HG03064 (cell line): ENCODE results near the gene AHNAK2.

Experiments
- ATAC-seq: cut with Tn5 transposase; IDR thresholded peaks from one replicate; pipeline ENCODE4 v1.9.1; 2021; ENCODE audit warnings: low read depth; ENCODE audit not compliant: unreplicated experiment

AHNAK2 gene

GRCh38 chr14:104974665-104975390 lies 3.3 kb downstream of the AHNAK2 start:
- no peak for ATAC-seq

GRCh38 chr14:104974146-104974541 lies 4.0 kb downstream of the AHNAK2 start:
- ATAC-seq, result no peak

GRCh38 chr14:104973385-104974145 lies 4.6 kb downstream of the AHNAK2 start:
- ATAC-seq, result no peak

- no peak for ATAC-seq
Measured at GRCh38 chr14:104973135-104973384, 5.1 kb downstream of the AHNAK2 start.

GRCh38 chr14:104972301-104973134 lies 5.7 kb downstream of the AHNAK2 start:
- no peak for ATAC-seq

- no peak for ATAC-seq
Measured at GRCh38 chr14:104971447-104972240, 6.5 kb downstream of the AHNAK2 start.

- no peak for ATAC-seq
Measured at GRCh38 chr14:104970231-104971068, 7.7 kb downstream of the AHNAK2 start.

- no peak for ATAC-seq
Measured at GRCh38 chr14:104969741-104970230, 8.4 kb downstream of the AHNAK2 start.

GRCh38 chr14:104968541-104969401 lies 9.4 kb downstream of the AHNAK2 start:
- no peak for ATAC-seq

- no peak for ATAC-seq
Measured at GRCh38 chr14:104968153-104968527, 10.0 kb downstream of the AHNAK2 start.

- ATAC-seq, result no peak
Measured at GRCh38 chr14:104967386-104968152, 10.6 kb downstream of the AHNAK2 start.

- ATAC-seq, result no peak
Measured at GRCh38 chr14:104966981-104967385, 11.2 kb downstream of the AHNAK2 start.

GRCh38 chr14:104966261-104966865 lies 11.8 kb downstream of the AHNAK2 start:
- ATAC-seq, result no peak

GRCh38 chr14:104965561-104966231 lies 12.5 kb downstream of the AHNAK2 start:
- no peak for ATAC-seq

GRCh38 chr14:104964546-104964945 lies 13.6 kb downstream of the AHNAK2 start:
- no peak for ATAC-seq

GRCh38 chr14:104957146-104958113 lies 20.7 kb downstream of the AHNAK2 start:
- no peak for ATAC-seq
